Calu3 (cell line): ENCODE measurements around the gene SLC22A17. TPM values are rescaled to one million over a fixed set of nuclear protein-coding genes. Genes with fewer than 3 reads are reported as not detected.
"Not testable (repeated sequence)": the region's sequence is repeated elsewhere in the genome, so short reads cannot be mapped to it uniquely, and the experiment has no call there.

Source experiments
- BruUV-seq: library from RNA; stranded (reverse); fragments of 400-500 nt; replicated peaks from 2 replicates; lab custom pipeline; 2021; lab: Mats Ljungman, UMichigan
- CTCF ChIA-PET: fragments of 300-600 bp; sonication (Branson Sonifier 250); formaldehyde crosslinking; loops from one replicate; lab custom pipeline; 2022; ENCODE audit warnings: antibody characterized with exemption; lab: Charles Lee
- DNase-seq: peaks from one replicate; pipeline ENCODE4 v3.0.0; 2022
- H3K27ac Mint-ChIP-seq: one replicate; pipeline ENCODE4 v1.8.0; 2022; ENCODE audit warnings: mixed read lengths; ENCODE audit not compliant: unreplicated experiment
- H3K27me3 Mint-ChIP-seq: one replicate; pipeline ENCODE4 v1.8.0; 2022; ENCODE audit warnings: mixed read lengths; ENCODE audit not compliant: unreplicated experiment
- H3K36me3 Mint-ChIP-seq: one replicate; pipeline ENCODE4 v1.8.0; 2022; ENCODE audit warnings: mild to moderate bottlenecking, moderate library complexity, mixed read lengths; ENCODE audit not compliant: insufficient read depth, unreplicated experiment
- H3K4me1 Mint-ChIP-seq: one replicate; pipeline ENCODE4 v1.8.0; 2022; ENCODE audit warnings: mild to moderate bottlenecking, low read depth, mixed read lengths; ENCODE audit not compliant: unreplicated experiment
- H3K4me3 Mint-ChIP-seq: one replicate; pipeline ENCODE4 v1.8.0; 2022; ENCODE audit warnings: mild to moderate bottlenecking, low read depth, moderate library complexity, mixed read lengths; ENCODE audit not compliant: unreplicated experiment
- H3K9me3 Mint-ChIP-seq: one replicate; pipeline ENCODE4 v1.8.0; 2022; ENCODE audit warnings: low read depth, mixed read lengths; ENCODE audit not compliant: unreplicated experiment
- intact Hi-C: fragments of 100-400 bp; cut with micrococcal nuclease; formaldehyde crosslinking; loops from one replicate; pipeline ENCODE4 v1.10.0; 2022; ENCODE audit not compliant: unreplicated experiment
- total RNA-seq: library from RNA; stranded (reverse); gene quantifications from 2 replicates; pipeline ENCODE4 v1.2.3, GENCODE V29; 2022
- TF ChIP-seq, protein P1 (sequence below): fragments of 200-600 bp; IDR thresholded peaks from one replicate; pipeline ENCODE4 v1.8.0; 2022; ENCODE audit warnings: antibody characterized with exemption; ENCODE audit not compliant: unreplicated experiment

SLC22A17 gene
- total RNA-seq, 1 experiment from 2014 or later = 0.61 TPM

DNA sequence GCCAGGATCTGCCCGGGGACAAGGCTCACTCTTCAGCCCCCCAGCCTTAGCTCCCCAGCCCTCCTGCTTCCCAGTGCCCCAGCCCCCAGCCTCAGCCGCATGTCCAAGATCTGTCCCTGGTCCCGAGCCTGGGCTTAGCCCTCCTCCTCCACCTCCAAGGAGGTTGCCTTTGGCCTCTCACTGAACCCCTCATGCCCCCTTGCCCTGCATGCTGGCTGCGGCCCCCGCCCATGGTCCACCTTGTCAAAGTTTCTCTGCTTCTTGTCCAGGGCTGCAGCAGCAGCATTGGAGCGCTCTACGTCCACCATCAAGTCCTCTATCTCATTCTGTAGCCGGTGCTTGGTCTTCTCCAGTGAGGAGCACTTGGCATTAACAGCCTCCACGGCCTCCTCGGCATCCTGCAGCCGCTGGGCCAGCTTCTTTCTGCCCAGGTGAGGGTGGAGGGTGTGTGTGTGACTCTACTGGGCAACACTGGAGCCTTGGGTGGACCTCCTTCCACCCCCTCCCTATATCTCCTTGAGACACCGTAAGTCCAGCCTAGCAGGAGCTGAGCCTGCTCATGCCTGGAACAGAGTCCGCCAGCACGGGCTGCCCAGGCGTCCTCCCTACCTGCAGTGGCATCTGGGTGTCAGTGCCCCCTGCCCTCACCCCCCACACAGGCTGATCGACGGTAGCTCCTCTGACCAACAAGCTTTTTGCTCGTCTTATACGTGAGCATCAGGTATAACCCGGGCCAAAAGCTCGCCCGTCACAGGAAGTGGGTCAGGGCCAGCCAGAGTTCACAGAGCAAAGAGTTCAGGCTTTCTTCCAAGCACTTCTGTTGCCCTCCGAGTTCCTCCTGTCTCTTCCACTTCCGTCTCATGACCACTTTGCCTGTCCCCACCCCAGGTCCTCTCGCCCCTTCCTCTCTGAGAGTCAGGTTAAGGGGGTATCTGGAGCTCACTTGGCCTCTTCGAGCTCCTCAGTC is 35.5 kb upstream of the SLC22A17 start:
- Mint-ChIP-seq H3K36me3 (no peaks in the 10 kb centered on the region), H3K4me3 (no peak overlapping the region), H3K27me3 (peaks cover 100% of the 10 kb centered on the region), H3K4me1 (no peaks in the 10 kb centered on the region), H3K27ac (no peak overlapping the region), H3K9me3 (no peaks in the 10 kb centered on the region)
- TF ChIP-seq, protein P1, sequence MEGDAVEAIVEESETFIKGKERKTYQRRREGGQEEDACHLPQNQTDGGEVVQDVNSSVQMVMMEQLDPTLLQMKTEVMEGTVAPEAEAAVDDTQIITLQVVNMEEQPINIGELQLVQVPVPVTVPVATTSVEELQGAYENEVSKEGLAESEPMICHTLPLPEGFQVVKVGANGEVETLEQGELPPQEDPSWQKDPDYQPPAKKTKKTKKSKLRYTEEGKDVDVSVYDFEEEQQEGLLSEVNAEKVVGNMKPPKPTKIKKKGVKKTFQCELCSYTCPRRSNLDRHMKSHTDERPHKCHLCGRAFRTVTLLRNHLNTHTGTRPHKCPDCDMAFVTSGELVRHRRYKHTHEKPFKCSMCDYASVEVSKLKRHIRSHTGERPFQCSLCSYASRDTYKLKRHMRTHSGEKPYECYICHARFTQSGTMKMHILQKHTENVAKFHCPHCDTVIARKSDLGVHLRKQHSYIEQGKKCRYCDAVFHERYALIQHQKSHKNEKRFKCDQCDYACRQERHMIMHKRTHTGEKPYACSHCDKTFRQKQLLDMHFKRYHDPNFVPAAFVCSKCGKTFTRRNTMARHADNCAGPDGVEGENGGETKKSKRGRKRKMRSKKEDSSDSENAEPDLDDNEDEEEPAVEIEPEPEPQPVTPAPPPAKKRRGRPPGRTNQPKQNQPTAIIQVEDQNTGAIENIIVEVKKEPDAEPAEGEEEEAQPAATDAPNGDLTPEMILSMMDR = no peak
- no TSS peak for BruUV-seq
- intact Hi-C loops = no loop called here
- CTCF ChIA-PET = no interaction called here
- no peak for DNase-seq

DNA sequence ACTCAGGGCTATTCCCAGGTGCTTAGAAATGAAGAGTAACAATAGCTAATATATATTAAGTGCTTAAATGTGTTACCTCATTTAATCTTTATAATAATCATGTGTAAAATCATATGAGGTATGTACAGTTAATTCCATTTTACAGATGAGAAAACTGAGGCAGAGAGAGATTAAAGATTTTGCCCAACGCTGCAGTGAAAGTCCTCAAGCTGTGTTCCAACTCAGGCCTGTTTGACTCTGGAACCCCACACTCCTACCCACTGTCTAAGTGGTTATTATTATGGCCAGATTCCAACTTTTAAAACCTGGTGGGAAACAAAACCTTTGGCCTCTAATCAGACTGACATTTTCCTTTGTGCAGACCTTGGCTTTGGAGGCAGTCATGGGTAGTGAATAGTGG is 34.3 kb upstream of the SLC22A17 start:
- BruUV-seq = no TSS peak
- no peak overlapping the region for H3K4me3 Mint-ChIP-seq
- H3K4me1 Mint-ChIP-seq = no peaks in the 10 kb centered on the region
- intact Hi-C loops = no loop called here
- no peaks in the 10 kb centered on the region for H3K9me3 Mint-ChIP-seq
- TF ChIP-seq, protein P1 = no peak
- peaks cover 100% of the 10 kb centered on the region for H3K27me3 Mint-ChIP-seq
- CTCF ChIA-PET = no interaction called here
- no peak overlapping the region for H3K27ac Mint-ChIP-seq
- no peaks in the 10 kb centered on the region for H3K36me3 Mint-ChIP-seq
- no peak for DNase-seq

DNA sequence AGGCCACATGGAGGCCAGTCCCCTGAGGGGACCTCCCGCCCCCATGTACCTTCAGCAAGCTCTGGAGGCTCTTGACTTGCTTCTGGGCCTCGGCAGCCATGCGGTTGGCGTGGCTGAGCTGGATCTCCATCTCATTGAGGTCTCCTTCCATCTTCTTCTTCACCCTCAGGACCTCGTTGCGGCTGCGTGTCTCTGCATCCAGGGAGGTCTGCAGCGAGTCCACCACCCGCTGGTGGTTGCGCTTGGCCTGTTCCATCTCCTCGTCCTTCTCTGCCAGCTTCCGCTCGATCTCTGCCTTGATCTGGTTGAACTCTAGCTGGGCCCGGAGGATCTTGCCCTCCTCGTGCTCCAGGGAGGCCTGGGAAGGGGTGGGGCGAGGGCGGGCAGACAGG is 33.6 kb upstream of the SLC22A17 start:
- CTCF ChIA-PET = interaction anchor here (0.6 kb wide), 1 partner anchor 27 kb away, joined by 4 read pairs; no protein-coding TSS in a partner anchor
- H3K27me3 Mint-ChIP-seq = peaks cover 100% of the 10 kb centered on the region
- intact Hi-C loops, H3K4me1 Mint-ChIP-seq, BruUV-seq, H3K9me3 Mint-ChIP-seq, H3K27ac Mint-ChIP-seq, DNase-seq, H3K36me3 Mint-ChIP-seq, H3K4me3 Mint-ChIP-seq: not testable (repeated sequence)

DNA sequence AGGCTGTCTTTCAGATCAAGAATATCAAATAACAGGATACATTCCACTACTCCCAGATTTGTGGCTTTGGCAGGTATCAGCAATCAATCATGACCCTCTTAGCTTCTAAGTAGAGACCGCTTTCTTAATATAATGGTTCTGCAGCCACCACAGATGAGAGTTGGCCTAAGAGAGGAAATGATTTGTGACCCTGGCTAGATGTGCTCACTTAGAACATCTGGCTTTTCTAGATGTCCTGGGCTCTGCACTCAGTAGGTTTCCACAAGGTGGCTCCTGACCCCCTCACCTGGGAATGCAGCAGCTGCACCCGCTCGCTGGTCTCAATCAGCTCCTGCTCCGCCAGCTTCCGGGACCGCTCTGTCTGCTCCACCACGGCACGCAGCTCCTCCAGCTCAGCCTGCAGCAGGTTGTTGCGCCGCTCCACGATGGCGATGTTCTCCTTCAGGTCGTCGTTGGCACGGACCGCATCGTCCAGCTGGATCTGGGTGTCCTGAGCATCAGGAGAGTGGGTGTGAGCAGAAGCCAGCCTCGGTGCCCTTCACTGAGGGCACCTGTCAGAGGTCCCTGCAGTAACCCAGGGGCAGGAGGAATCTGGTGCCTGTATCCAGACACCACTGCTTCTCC is 33.1 kb upstream of the SLC22A17 start:
- intact Hi-C loops = no loop called here
- no peaks in the 10 kb centered on the region for H3K36me3 Mint-ChIP-seq
- H3K27me3 Mint-ChIP-seq = peaks cover 100% of the 10 kb centered on the region
- no peak overlapping the region for H3K4me3 Mint-ChIP-seq
- CTCF ChIA-PET = interaction anchor here (0.6 kb wide), 2 partner anchors 28 to 1833 kb away, joined by 4 to 5 read pairs; no protein-coding TSS in a partner anchor
- TF ChIP-seq, protein P1 = no peak
- H3K9me3 Mint-ChIP-seq = no peaks in the 10 kb centered on the region
- BruUV-seq = no TSS peak
- no peak overlapping the region for H3K27ac Mint-ChIP-seq
- no peak for DNase-seq
- no peaks in the 10 kb centered on the region for H3K4me1 Mint-ChIP-seq
